Activated naive CD8-positive, alpha-beta T cell treated with anti-CD3 and anti-CD28 coated beads, Interleukin-2, amount 10 ng/mL, durations not matched to agents 7 days and 5 days (primary cell): ENCODE measurements around the gene APC2. TPM values are rescaled to one million over a fixed set of nuclear protein-coding genes. Genes with fewer than 3 reads are reported as not detected.

ENCODE experiments used
- ATAC-seq: fragments of 150-1000 bp; cut with Tn5 transposase; one replicate; pipeline ENCODE4 v1.10.0; 2021; ENCODE audit warnings: low read depth, moderate library complexity
- POLR2A ChIA-PET: fragments of 350-600 bp; sonication (Branson Sonifier 250); formaldehyde crosslinking; loops from one replicate; lab custom pipeline; 2021; ENCODE audit warnings: antibody characterized with exemption; lab: Charles Lee
- DNase-seq: peaks from one replicate; pipeline ENCODE4 v3.0.0; 2021
- H3K27ac Mint-ChIP-seq: one replicate; pipeline ENCODE4 v1.8.0; 2022; ENCODE audit warnings: mild to moderate bottlenecking, mixed read lengths
- H3K27me3 Mint-ChIP-seq: one replicate; pipeline ENCODE4 v1.8.0; 2022; ENCODE audit warnings: mild to moderate bottlenecking, moderate library complexity, mixed read lengths
- H3K36me3 Mint-ChIP-seq: one replicate; pipeline ENCODE4 v1.8.0; 2021; ENCODE audit warnings: mild to moderate bottlenecking, mixed read lengths
- H3K4me1 Mint-ChIP-seq: one replicate; pipeline ENCODE4 v1.8.0; 2021; ENCODE audit warnings: mixed read lengths
- H3K4me3 Mint-ChIP-seq: one replicate; pipeline ENCODE4 v1.8.0; 2022; ENCODE audit warnings: mild to moderate bottlenecking, moderate library complexity, mixed read lengths
- H3K9me3 Mint-ChIP-seq: one replicate; pipeline ENCODE4 v1.8.0; 2021; ENCODE audit warnings: mixed read lengths
- total RNA-seq, 2 experiments: library from RNA; stranded (reverse); gene quantifications; one replicate each; pipeline ENCODE4 v1.2.3, GENCODE V29; 2021

APC2 gene
- total RNA-seq, 2 experiments from 2014 or later: 0.06 to 0.11 TPM

DNA sequence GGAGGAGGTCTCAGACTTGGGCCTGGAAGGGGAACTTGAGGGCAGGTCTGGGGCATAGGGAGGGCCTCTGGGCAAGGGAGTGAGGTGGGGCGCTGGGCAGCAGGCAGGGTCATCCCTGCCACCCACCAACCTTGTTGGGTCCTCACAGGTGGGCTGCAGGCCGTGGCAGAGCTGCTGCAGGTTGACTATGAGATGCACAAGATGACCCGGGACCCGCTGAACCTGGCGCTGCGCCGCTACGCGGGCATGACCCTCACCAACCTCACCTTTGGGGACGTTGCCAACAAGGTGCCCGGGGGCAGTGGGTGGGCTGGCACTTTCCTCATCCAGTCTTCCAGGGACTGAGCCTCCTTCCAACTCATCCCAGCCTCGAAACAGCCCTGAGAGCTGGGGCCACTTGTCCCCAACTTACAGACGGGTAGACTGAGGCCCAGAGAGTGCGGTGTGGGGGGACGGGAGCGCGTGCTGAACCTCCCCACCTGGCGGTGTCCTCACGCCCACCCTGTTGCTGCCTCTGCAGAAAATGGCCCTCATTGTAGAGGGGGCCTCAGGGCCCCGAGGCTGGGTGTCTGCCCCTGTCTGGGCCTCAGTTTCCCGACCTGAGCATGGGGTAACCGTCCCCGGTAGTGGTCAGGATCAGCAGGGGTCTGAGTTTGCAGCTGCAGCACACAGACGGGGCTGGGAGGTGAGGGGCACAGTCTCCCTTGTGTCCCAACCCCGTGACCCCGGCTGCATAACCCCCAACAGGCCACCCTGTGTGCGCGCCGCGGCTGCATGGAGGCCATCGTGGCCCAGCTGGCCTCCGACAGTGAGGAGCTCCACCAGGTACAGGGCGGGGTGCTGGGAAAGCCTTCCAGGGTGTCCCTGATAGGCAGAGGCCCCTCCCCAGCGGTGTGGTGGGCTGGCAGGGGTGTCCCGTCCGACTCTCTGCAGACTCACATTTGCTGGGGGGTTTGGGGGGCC, 10.4 kb downstream of the APC2 start:
- Mint-ChIP-seq H3K9me3 (no peaks in the 10 kb centered on the region), H3K4me1 (peaks cover 5% of the 10 kb centered on the region), H3K27ac (no peak overlapping the region), H3K36me3 (no peaks in the 10 kb centered on the region), H3K4me3 (no peak overlapping the region), H3K27me3 (peaks cover 20% of the 10 kb centered on the region)
- DNase-seq (no peak), ATAC-seq (no peak)
- POLR2A ChIA-PET: no interaction called here

DNA sequence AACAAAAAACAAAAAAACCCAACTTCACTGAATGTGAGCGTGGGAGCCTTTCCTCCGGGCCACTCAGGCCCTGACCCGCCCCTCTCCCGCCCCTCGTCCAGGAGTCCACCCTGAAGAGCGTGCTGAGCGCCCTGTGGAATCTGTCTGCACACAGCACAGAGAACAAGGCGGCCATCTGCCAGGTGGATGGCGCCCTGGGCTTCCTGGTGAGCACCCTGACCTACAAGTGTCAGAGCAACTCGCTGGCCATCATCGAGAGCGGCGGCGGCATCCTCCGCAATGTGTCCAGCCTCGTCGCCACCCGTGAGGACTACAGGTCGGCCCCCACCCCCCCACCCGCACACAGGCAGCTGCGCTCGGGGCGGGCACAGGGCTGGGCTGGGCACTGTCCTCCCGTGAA, 11.9 kb downstream of the APC2 start:
- no peak for DNase-seq
- POLR2A ChIA-PET: no interaction called here
- H3K27ac Mint-ChIP-seq: no peak overlapping the region
- no peak overlapping the region for H3K4me3 Mint-ChIP-seq
- no peaks in the 10 kb centered on the region for H3K36me3 Mint-ChIP-seq
- no peaks in the 10 kb centered on the region for H3K9me3 Mint-ChIP-seq
- H3K4me1 Mint-ChIP-seq: no peaks in the 10 kb centered on the region
- peaks cover 16% of the 10 kb centered on the region for H3K27me3 Mint-ChIP-seq
- no peak for ATAC-seq

DNA sequence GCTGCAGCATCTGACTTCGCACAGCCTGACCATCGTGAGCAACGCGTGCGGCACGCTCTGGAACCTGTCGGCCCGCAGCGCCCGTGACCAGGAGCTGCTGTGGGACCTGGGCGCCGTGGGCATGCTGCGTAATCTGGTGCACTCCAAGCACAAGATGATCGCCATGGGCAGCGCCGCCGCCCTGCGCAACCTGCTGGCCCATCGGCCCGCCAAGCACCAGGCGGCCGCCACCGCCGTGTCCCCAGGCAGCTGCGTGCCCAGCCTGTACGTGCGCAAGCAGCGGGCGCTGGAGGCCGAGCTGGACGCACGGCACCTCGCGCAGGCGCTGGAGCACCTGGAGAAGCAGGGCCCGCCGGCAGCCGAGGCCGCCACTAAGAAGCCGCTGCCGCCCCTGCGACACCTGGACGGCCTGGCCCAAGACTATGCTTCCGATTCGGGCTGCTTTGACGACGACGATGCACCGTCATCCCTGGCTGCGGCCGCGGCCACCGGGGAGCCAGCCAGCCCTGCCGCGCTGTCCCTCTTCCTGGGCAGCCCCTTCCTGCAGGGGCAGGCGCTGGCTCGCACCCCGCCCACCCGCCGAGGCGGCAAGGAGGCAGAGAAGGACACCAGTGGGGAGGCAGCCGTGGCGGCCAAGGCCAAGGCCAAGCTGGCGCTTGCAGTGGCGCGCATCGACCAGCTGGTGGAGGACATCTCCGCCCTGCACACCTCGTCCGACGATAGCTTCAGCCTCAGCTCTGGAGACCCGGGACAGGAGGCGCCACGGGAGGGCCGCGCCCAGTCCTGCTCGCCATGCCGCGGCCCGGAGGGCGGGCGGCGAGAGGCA, 15.5 kb downstream of the APC2 start:
- Mint-ChIP-seq H3K27me3 (peaks cover 11% of the 10 kb centered on the region), H3K4me1 (peaks cover 1% of the 10 kb centered on the region), H3K27ac (no peak overlapping the region), H3K36me3 (no peaks in the 10 kb centered on the region), H3K9me3 (no peaks in the 10 kb centered on the region), H3K4me3 (no peak overlapping the region)
- no peak for DNase-seq
- ATAC-seq: peak; percentile 17
- POLR2A ChIA-PET: interaction anchor here (0.6 to 1.5 kb wide), 2 partner anchors 21 to 27 kb away, joined by 3 to 4 read pairs; no protein-coding TSS in a partner anchor

DNA sequence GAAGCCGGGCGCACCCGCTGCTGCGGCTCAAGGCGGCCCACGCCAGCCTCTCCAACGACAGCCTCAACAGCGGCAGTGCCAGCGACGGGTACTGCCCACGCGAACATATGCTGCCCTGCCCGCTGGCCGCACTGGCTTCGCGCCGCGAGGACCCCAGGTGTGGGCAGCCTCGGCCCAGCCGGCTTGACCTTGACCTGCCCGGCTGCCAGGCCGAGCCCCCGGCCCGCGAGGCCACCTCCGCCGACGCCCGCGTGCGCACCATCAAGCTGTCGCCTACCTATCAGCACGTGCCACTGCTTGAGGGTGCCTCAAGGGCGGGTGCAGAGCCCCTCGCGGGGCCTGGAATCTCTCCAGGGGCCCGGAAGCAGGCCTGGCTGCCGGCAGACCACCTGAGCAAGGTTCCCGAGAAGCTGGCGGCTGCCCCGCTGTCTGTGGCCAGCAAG, 16.1 kb downstream of the APC2 start:
- Mint-ChIP-seq H3K27me3 (peaks cover 11% of the 10 kb centered on the region), H3K36me3 (no peaks in the 10 kb centered on the region), H3K4me1 (peaks cover 1% of the 10 kb centered on the region), H3K4me3 (no peak overlapping the region), H3K27ac (no peak overlapping the region), H3K9me3 (no peaks in the 10 kb centered on the region)
- ATAC-seq: no peak
- POLR2A ChIA-PET: interaction anchor here (1.2 to 1.5 kb wide), 2 partner anchors 9 to 27 kb away, joined by 3 to 4 read pairs; no protein-coding TSS in a partner anchor
- DNase-seq: no peak

DNA sequence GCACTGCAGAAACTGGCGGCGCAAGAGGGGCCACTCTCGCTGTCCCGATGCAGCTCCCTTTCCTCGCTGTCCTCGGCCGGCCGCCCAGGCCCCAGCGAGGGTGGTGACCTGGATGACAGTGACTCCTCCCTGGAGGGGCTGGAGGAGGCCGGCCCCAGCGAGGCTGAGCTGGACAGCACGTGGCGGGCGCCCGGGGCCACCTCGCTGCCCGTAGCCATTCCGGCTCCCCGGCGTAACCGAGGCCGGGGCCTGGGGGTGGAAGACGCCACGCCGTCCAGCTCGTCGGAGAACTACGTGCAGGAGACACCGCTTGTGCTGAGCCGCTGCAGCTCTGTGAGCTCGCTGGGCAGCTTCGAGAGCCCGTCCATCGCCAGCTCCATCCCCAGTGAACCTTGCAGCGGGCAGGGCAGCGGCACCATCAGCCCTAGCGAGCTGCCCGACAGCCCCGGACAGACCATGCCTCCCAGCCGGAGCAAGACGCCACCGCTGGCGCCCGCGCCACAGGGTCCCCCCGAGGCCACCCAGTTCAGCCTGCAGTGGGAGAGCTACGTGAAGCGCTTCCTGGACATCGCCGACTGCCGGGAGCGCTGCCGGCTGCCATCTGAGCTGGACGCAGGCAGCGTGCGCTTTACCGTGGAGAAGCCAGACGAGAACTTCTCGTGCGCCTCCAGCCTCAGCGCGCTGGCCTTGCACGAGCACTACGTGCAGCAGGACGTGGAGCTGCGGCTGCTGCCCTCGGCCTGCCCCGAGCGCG, 16.7 kb downstream of the APC2 start:
- Mint-ChIP-seq H3K4me3 (no peak overlapping the region), H3K36me3 (no peaks in the 10 kb centered on the region), H3K4me1 (peaks cover 3% of the 10 kb centered on the region), H3K27ac (no peak overlapping the region), H3K27me3 (peaks cover 11% of the 10 kb centered on the region), H3K9me3 (no peaks in the 10 kb centered on the region)
- DNase-seq (no peak), ATAC-seq (no peak)
- POLR2A ChIA-PET: interaction anchor here (1.2 to 1.5 kb wide), 3 partner anchors 9 to 28 kb away, joined by 3 to 4 read pairs (median 3); partner anchors contain the start of gene REEP6

DNA sequence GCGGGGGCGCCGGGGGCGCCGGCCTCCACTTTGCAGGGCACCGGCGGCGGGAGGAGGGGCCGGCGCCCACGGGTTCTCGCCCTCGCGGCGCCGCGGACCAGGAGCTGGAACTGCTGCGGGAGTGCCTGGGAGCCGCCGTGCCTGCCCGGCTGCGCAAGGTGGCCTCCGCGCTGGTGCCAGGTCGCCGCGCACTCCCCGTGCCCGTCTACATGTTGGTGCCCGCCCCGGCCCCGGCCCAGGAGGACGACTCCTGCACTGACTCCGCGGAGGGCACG, 17.2 kb downstream of the APC2 start:
- ATAC-seq: no peak
- POLR2A ChIA-PET: interaction anchor here (1.2 to 1.3 kb wide), 2 partner anchors 8 to 24 kb away, joined by 3 to 4 read pairs; partner anchors contain the start of gene REEP6

DNA sequence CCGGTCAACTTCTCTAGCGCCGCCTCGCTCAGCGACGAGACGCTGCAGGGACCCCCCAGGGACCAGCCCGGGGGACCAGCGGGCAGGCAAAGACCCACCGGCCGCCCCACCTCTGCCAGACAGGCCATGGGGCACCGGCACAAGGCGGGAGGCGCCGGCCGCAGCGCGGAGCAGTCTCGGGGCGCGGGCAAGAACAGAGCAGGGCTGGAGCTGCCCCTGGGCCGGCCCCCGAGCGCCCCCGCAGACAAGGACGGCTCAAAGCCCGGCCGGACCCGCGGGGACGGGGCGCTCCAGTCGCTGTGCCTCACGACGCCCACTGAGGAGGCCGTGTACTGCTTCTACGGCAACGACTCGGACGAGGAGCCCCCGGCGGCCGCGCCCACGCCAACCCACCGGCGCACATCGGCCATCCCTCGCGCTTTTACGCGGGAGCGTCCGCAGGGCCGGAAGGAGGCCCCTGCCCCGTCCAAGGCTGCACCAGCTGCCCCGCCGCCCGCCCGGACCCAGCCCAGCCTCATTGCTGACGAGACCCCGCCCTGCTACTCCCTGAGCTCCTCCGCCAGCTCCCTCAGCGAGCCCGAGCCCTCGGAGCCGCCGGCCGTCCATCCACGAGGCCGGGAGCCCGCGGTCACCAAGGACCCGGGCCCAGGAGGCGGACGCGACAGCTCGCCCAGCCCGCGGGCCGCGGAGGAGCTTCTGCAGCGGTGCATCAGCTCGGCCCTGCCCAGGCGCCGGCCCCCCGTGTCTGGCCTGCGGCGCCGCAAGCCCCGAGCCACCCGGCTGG, 17.8 kb downstream of the APC2 start:
- H3K36me3 Mint-ChIP-seq: no peaks in the 10 kb centered on the region
- ATAC-seq (no peak), DNase-seq (no peak)
- H3K27me3 Mint-ChIP-seq: peaks cover 15% of the 10 kb centered on the region
- no peak overlapping the region for H3K4me3 Mint-ChIP-seq
- no peak overlapping the region for H3K27ac Mint-ChIP-seq
- peaks cover 3% of the 10 kb centered on the region for H3K4me1 Mint-ChIP-seq
- POLR2A ChIA-PET: interaction anchor here (1.2 to 1.3 kb wide), 2 partner anchors 8 to 24 kb away, joined by 3 to 4 read pairs; partner anchors contain the start of gene REEP6
- H3K9me3 Mint-ChIP-seq: no peaks in the 10 kb centered on the region

More for the DNA sequence above, 17.2 kb downstream of the APC2 start:
- Mint-ChIP-seq H3K27me3 (peaks cover 15% of the 10 kb centered on the region), H3K36me3 (no peaks in the 10 kb centered on the region), H3K4me1 (peaks cover 3% of the 10 kb centered on the region), H3K4me3 (no peak overlapping the region), H3K27ac (no peak overlapping the region), H3K9me3 (no peaks in the 10 kb centered on the region)
- no peak for DNase-seq

DNA sequence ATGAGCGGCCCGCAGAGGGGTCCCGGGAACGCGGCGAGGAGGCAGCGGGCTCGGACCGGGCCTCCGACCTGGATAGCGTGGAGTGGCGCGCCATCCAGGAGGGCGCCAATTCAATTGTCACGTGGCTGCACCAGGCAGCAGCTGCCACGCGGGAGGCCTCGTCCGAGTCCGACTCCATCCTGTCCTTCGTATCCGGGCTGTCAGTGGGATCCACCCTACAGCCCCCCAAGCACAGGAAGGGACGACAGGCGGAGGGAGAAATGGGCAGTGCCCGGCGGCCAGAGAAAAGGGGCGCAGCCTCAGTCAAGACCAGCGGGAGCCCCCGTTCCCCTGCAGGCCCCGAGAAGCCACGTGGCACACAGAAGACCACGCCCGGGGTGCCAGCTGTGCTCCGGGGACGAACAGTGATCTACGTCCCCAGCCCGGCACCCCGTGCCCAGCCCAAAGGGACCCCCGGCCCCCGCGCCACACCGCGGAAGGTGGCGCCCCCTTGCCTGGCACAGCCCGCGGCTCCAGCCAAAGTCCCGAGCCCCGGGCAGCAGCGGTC, 18.4 kb downstream of the APC2 start:
- H3K27me3 Mint-ChIP-seq: peaks cover 15% of the 10 kb centered on the region
- H3K9me3 Mint-ChIP-seq: no peaks in the 10 kb centered on the region
- DNase-seq: no peak
- H3K4me3 Mint-ChIP-seq: no peak overlapping the region
- POLR2A ChIA-PET: interaction anchor here (1.0 to 1.5 kb wide), 3 partner anchors 9 to 24 kb away, joined by 3 to 4 read pairs (median 3); partner anchors contain the start of gene REEP6
- H3K4me1 Mint-ChIP-seq: peaks cover 3% of the 10 kb centered on the region
- no peak overlapping the region for H3K27ac Mint-ChIP-seq
- H3K36me3 Mint-ChIP-seq: no peaks in the 10 kb centered on the region
- ATAC-seq: no peak

DNA sequence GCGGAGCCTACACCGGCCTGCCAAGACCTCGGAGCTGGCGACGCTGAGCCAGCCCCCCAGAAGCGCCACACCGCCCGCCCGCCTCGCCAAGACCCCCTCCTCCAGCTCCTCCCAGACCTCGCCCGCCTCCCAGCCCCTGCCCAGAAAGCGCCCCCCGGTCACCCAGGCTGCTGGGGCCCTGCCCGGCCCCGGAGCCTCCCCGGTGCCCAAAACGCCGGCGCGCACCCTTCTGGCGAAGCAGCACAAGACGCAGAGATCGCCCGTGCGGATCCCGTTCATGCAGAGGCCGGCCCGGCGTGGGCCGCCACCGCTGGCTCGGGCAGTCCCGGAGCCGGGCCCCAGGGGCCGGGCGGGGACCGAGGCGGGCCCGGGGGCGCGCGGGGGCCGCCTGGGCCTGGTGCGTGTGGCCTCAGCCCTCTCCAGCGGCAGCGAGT, 18.9 kb downstream of the APC2 start:
- Mint-ChIP-seq H3K4me1 (peaks cover 3% of the 10 kb centered on the region), H3K9me3 (no peaks in the 10 kb centered on the region), H3K36me3 (no peaks in the 10 kb centered on the region), H3K4me3 (peak overlapping the region; percentile 22), H3K27me3 (peaks cover 15% of the 10 kb centered on the region), H3K27ac (no peak overlapping the region)
- POLR2A ChIA-PET: interaction anchor here (1.0 to 1.5 kb wide), 3 partner anchors 9 to 24 kb away, joined by 3 to 4 read pairs (median 3); partner anchors contain the start of gene REEP6
- ATAC-seq (no peak), DNase-seq (peak; percentile 62)

DNA sequence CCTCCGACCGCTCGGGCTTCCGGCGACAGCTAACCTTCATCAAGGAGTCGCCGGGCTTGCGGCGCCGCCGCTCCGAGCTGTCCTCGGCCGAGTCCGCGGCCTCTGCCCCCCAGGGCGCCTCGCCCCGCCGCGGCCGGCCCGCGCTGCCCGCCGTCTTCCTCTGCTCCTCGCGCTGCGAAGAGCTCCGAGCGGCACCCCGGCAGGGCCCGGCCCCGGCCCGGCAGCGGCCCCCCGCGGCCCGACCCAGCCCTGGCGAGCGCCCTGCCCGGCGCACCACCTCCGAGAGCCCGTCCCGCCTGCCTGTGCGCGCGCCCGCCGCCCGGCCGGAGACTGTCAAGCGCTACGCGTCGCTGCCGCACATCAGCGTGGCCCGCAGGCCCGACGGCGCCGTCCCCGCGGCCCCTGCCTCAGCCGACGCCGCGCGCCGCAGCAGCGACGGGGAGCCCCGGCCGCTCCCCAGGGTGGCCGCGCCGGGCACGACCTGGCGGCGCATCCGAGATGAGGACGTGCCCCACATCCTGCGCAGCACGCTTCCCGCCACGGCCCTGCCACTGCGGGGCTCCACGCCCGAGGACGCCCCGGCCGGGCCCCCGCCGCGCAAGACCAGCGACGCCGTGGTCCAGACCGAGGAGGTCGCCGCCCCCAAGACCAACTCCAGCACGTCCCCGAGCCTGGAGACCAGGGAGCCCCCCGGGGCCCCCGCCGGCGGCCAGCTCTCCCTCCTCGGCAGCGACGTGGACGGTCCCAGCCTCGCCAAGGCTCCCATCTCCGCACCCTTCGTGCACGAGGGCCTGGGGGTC, 19.5 kb downstream of the APC2 start:
- Mint-ChIP-seq H3K27me3 (peaks cover 15% of the 10 kb centered on the region), H3K9me3 (no peaks in the 10 kb centered on the region), H3K36me3 (no peaks in the 10 kb centered on the region), H3K27ac (no peak overlapping the region), H3K4me1 (peaks cover 3% of the 10 kb centered on the region), H3K4me3 (no peak overlapping the region)
- DNase-seq: peak; percentile 66
- POLR2A ChIA-PET: interaction anchor here (1.0 to 1.5 kb wide), 3 partner anchors 8 to 25 kb away, joined by 3 to 4 read pairs (median 3); partner anchors contain the start of gene REEP6
- peak; percentile 23 for ATAC-seq

DNA sequence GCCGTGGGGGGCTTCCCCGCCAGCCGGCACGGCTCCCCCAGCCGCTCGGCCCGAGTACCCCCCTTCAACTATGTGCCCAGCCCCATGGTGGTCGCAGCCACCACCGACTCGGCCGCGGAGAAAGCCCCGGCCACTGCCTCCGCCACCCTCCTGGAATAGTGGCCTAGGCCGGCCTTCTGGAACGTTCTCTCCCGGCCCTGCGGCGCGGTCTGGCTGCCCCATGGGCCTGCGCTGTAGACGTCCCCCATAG, 20.1 kb downstream of the APC2 start:
- Mint-ChIP-seq H3K4me3 (peak overlapping the region; percentile 61), H3K27ac (peak overlapping the region; percentile 77), H3K9me3 (no peaks in the 10 kb centered on the region), H3K36me3 (no peaks in the 10 kb centered on the region), H3K4me1 (peaks cover 3% of the 10 kb centered on the region), H3K27me3 (peaks cover 15% of the 10 kb centered on the region)
- POLR2A ChIA-PET: interaction anchor here (1.0 kb wide), 1 partner anchor 22 kb away, joined by 3 read pairs; no protein-coding TSS in a partner anchor
- ATAC-seq (no peak), DNase-seq (no peak)
